Uterus (tissue), 4 donors: ENCODE results near the gene CDKN2B-AS1. TPM values are rescaled to one million over a fixed set of nuclear protein-coding genes. Genes with fewer than 3 reads are reported as not detected.

Source experiments
- DNase-seq, 2 donors: peaks; one replicate each; pipeline ENCODE4 v3.0.0-alpha.2; 2019 to 2020
- H3K27ac ChIP-seq, 2 donors: fragments of 200-600 bp; sonication (generic); 1 replicate in 1 of 2; 2 replicates in 1 of 2; pipeline ENCODE4 v1.5.1; 2016 to 2018
- H3K27me3 ChIP-seq, 2 donors: fragments of 200-600 bp; sonication (generic); one replicate each; pipeline ENCODE4 v1.5.1; 2018 to 2019; ENCODE audit warnings: control low read depth in 1 of 2
- H3K36me3 ChIP-seq, 2 donors: fragments of 200-600 bp; sonication (generic); one replicate each; pipeline ENCODE4 v1.5.1; 2019; ENCODE audit warnings: control low read depth in 1 of 2
- H3K4me1 ChIP-seq, 2 donors: fragments of 200-600 bp; sonication (generic); one replicate each; pipeline ENCODE4 v1.5.1; 2018 to 2019; ENCODE audit warnings: control low read depth in 1 of 2
- H3K4me3 ChIP-seq, 2 donors: fragments of 200-600 bp; sonication (generic); 1 replicate in 1 of 2; 2 replicates in 1 of 2; pipeline ENCODE4 v1.5.1; 2018 to 2019; ENCODE audit warnings: mild to moderate bottlenecking in 1 of 2
- H3K9me3 ChIP-seq, 2 donors: fragments of 200-600 bp; sonication (generic); one replicate each; pipeline ENCODE4 v1.5.1; 2019; ENCODE audit warnings: control low read depth in 1 of 2
- CTCF ChIP-seq, 4 experiments: fragments of 200-600 bp in 2 of 4; fragments of 450-650 bp in 2 of 4; sonication (generic) in 2 of 4; IDR thresholded peaks; one replicate each; pipeline ENCODE4 v1.5.1; 2016 to 2019; ENCODE audit warnings: antibody characterized with exemption in 4 of 4, mild to moderate bottlenecking in 2 of 4, moderate library complexity in 1 of 4
- POLR2A ChIP-seq, 2 donors: fragments of 450-650 bp; IDR thresholded peaks; one replicate each; pipeline ENCODE4 v1.6.1; 2016; ENCODE audit warnings: antibody characterized with exemption in 2 of 2, mild to moderate bottlenecking in 1 of 2, moderate library complexity in 1 of 2
- intact Hi-C: fragments of 100-400 bp; cut with DNase I; formaldehyde crosslinking; loops from one replicate; pipeline ENCODE4 v1.15.1; 2023; ENCODE audit warnings: low total_unique reads
- total RNA-seq, 4 donors: library from RNA; depleted of rRNA in 3 of 4; stranded (reverse); fragments of >200 nt in 3 of 4; gene quantifications; one replicate each; pipeline versions ENCODE4 v1.1.0 to v1.2.4, GENCODE V29; 2014 to 2023
- donor health status: DM: yes; HTN: yes; CAD: no.

CDKN2B-AS1 gene
- total RNA-seq, 4 donors from 2014 or later = 0.29 to 1.8 (median 0.35) TPM; not detected in 1

GRCh38 chr9:22073349-22073748 is 78.8 kb downstream of the CDKN2B-AS1 start:
- Histone ChIP-seq H3K27me3 (no peaks in the 10 kb centered on the region), H3K9me3 (no peaks in the 10 kb centered on the region), H3K4me1 (no peaks in the 10 kb centered on the region), H3K36me3 (no peaks in the 10 kb centered on the region), H3K27ac (no peak overlapping the region), H3K4me3 (no peak overlapping the region)
- no peak for DNase-seq
- intact Hi-C loops = no loop called here
- TF ChIP-seq POLR2A (IDR thresholded peaks at IDR 0.05) (no peak), CTCF (IDR thresholded peaks at IDR 0.05) (no peak)

GRCh38 chr9:22078081-22078480 is 83.5 kb downstream of the CDKN2B-AS1 start:
- H3K36me3 ChIP-seq = no peaks in the 10 kb centered on the region
- intact Hi-C loops = no loop called here
- H3K27ac ChIP-seq = no peak overlapping the region
- no peaks in the 10 kb centered on the region for H3K4me1 ChIP-seq
- TF ChIP-seq CTCF (IDR thresholded peaks at IDR 0.05) (no peak), POLR2A (IDR thresholded peaks at IDR 0.05) (no peak)
- no peaks in the 10 kb centered on the region for H3K9me3 ChIP-seq
- no peak for DNase-seq
- H3K4me3 ChIP-seq = no peak overlapping the region
- no peaks in the 10 kb centered on the region for H3K27me3 ChIP-seq

DNA sequence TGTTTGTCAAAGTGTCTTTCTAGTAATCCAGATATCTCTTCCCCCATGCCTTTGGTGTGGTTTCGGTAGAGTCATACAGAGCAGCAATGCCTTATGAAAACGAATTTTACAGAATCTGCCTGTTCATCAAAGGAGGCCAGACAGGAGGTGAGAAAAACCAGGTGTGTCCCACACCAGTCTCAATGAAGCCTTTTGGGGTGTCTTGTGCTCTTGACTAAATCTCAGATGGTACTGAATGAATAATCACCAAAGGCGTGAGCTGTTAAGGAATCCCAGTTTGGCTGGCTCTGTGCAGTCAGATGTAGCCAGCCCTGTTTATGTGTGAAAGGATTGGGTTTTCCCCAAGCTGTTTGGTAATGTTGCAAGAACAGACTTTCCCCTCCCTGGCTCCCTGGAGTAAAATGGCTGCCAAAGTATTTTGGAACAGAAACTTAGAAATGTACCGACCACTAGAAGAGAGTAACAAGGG is 85.3 kb downstream of the CDKN2B-AS1 start:
- TF ChIP-seq POLR2A (IDR thresholded peaks at IDR 0.05) (no peak), CTCF (IDR thresholded peaks at IDR 0.05) (no peak)
- Histone ChIP-seq H3K4me3 (no peak overlapping the region), H3K27me3 (no peaks in the 10 kb centered on the region), H3K36me3 (no peaks in the 10 kb centered on the region), H3K9me3 (no peaks in the 10 kb centered on the region), H3K27ac (no peak overlapping the region), H3K4me1 (no peaks in the 10 kb centered on the region)
- peak in 1 of 2 donors; percentile 29 for DNase-seq
- intact Hi-C loops = no loop called here

DNA sequence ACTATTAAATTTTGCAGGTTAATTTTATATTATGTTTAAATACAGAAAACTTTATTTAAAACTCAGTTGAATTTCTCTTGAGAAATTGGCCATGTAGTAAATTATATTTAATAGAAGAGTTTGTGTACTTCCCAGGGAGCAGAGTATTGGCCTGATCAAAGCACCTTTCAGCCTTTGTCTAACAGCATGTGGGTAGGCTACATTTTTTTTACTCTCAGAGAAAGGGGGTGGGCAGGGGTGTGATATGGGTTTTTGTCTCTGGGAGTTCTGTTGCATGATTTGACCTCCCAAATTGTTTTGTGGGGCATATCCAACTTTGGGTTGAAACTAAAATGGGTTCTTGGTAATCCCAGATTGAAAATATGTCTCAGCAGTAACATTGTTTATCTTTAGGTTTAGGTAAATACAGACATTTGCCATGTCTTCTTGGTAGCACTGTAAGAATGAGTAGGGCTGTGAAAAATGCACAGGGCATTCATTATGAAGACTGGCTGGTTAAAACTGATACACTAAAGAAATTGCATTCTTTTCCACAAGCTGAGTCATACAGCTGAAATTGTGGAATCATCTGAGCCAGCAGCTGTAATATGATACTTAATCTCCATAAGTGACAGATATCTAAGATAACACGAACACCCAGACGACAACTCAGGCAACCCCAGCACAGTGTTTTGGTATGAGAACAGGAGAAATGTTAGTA is 89.9 kb downstream of the CDKN2B-AS1 start:
- DNase-seq = no peak
- Histone ChIP-seq H3K36me3 (no peaks in the 10 kb centered on the region), H3K4me3 (no peak overlapping the region), H3K4me1 (no peaks in the 10 kb centered on the region), H3K27me3 (no peaks in the 10 kb centered on the region), H3K27ac (no peak overlapping the region), H3K9me3 (no peaks in the 10 kb centered on the region)
- no peak for TF ChIP-seq CTCF (IDR thresholded peaks at IDR 0.05)
- no peak for TF ChIP-seq POLR2A (IDR thresholded peaks at IDR 0.05)
- intact Hi-C loops = no loop called here

- Histone ChIP-seq H3K27ac (no peak overlapping the region), H3K4me1 (no peaks in the 10 kb centered on the region), H3K4me3 (no peak overlapping the region), H3K36me3 (no peaks in the 10 kb centered on the region), H3K9me3 (no peaks in the 10 kb centered on the region), H3K27me3 (no peaks in the 10 kb centered on the region)
- intact Hi-C loops = no loop called here
- DNase-seq = no peak
- TF ChIP-seq CTCF (IDR thresholded peaks at IDR 0.05) = no peak
- no peak for TF ChIP-seq POLR2A (IDR thresholded peaks at IDR 0.05)
Observed at GRCh38 chr9:22088053-22088716, 93.6 kb downstream of the CDKN2B-AS1 start.
